GM18873 (cell line): ENCODE measurements around the gene OPCML.

ENCODE experiments used
- ATAC-seq: cut with Tn5 transposase; IDR thresholded peaks from one replicate; pipeline ENCODE4 v1.9.1; 2021; ENCODE audit warnings: mild to moderate bottlenecking, moderate library complexity, moderate number of reproducible peaks; ENCODE audit not compliant: unreplicated experiment, low FRiP score

The OPCML gene

GRCh38 chr11:133366147-133366546 is 166.2 kb downstream of the OPCML start:
- no peak for ATAC-seq

- ATAC-seq, result no peak
Measured at GRCh38 chr11:133362916-133363315, 169.4 kb downstream of the OPCML start.

GRCh38 chr11:133362156-133362555 is 170.1 kb downstream of the OPCML start:
- no peak for ATAC-seq

GRCh38 chr11:133361689-133361994 is 170.7 kb downstream of the OPCML start:
- ATAC-seq, result no peak

- ATAC-seq, result no peak
Measured at GRCh38 chr11:133360860-133361688, 171.2 kb downstream of the OPCML start.

GRCh38 chr11:133355095-133355494 is 177.2 kb downstream of the OPCML start:
- no peak for ATAC-seq

GRCh38 chr11:133354069-133354468 is 178.2 kb downstream of the OPCML start:
- no peak for ATAC-seq

- ATAC-seq, result no peak
Measured at GRCh38 chr11:133350045-133350444, 182.3 kb downstream of the OPCML start.

- ATAC-seq, result no peak
Measured at GRCh38 chr11:133347988-133348387, 184.3 kb downstream of the OPCML start.

- no peak for ATAC-seq
Measured at GRCh38 chr11:133346137-133346536, 186.2 kb downstream of the OPCML start.

- ATAC-seq, result no peak
Measured at GRCh38 chr11:133343951-133344350, 188.3 kb downstream of the OPCML start.

GRCh38 chr11:133339495-133340140 is 192.7 kb downstream of the OPCML start:
- ATAC-seq, result no peak

GRCh38 chr11:133338588-133338987 is 193.7 kb downstream of the OPCML start:
- no peak for ATAC-seq

- no peak for ATAC-seq
Measured at GRCh38 chr11:133337951-133338418, 194.3 kb downstream of the OPCML start.

- ATAC-seq, result no peak
Measured at GRCh38 chr11:133337193-133337592, 195.1 kb downstream of the OPCML start.

- ATAC-seq, result no peak
Measured at GRCh38 chr11:133331031-133331430, 201.3 kb downstream of the OPCML start.

- no peak for ATAC-seq
Measured at GRCh38 chr11:133326849-133327248, 205.5 kb downstream of the OPCML start.

GRCh38 chr11:133326332-133326731 is 206.0 kb downstream of the OPCML start:
- no peak for ATAC-seq

GRCh38 chr11:133325711-133326110 is 206.6 kb downstream of the OPCML start:
- no peak for ATAC-seq

- no peak for ATAC-seq
Measured at GRCh38 chr11:133323354-133323753, 208.9 kb downstream of the OPCML start.

- no peak for ATAC-seq
Measured at GRCh38 chr11:133318221-133318620, 214.1 kb downstream of the OPCML start.

- ATAC-seq, result no peak
Measured at GRCh38 chr11:133311230-133311629, 221.1 kb downstream of the OPCML start.
